Keratinocyte (primary cell): ENCODE results near the gene RNF144B. TPM values are rescaled to one million over a fixed set of nuclear protein-coding genes. Genes with fewer than 3 reads are reported as not detected.

Experiments used
- DNase-seq: peaks from one replicate; pipeline ENCODE4 v3.0.0-alpha.2; 2011; ENCODE audit warnings: low read depth, missing footprints, low spot score
- FAIRE-seq: peaks from 2 replicates; lab custom pipeline; 2011; peaks lifted over from hg19 to GRCh38; lab: Jason Lieb, UNC
- H2AFZ ChIP-seq: 2 replicates; pipeline ENCODE4 v1.6.0; 2012; ENCODE audit warnings: low read length, control low read depth, inconsistent platforms; ENCODE audit not compliant: control insufficient read depth
- H3K27ac ChIP-seq: 2 replicates; pipeline ENCODE4 v1.5.1; 2011; ENCODE audit warnings: low read length; ENCODE audit not compliant: control insufficient read depth, insufficient read depth
- H3K27me3 ChIP-seq: 3 replicates; pipeline ENCODE4 v1.6.0; 2011; ENCODE audit warnings: low read length; ENCODE audit not compliant: control insufficient read depth, insufficient read depth; ENCODE audit errors: extremely low read depth
- H3K36me3 ChIP-seq, 2 experiments: 2 replicates in 1 of 2; 3 replicates in 1 of 2; pipeline ENCODE4 v1.5.1; 2011; ENCODE audit warnings: low read length in 2 of 2, mild to moderate bottlenecking in 1 of 2; ENCODE audit not compliant: control insufficient read depth in 2 of 2, insufficient read depth in 2 of 2; ENCODE audit errors: extremely low read depth in 1 of 2
- H3K4me1 ChIP-seq: 3 replicates; pipeline ENCODE4 v1.5.1; 2011; ENCODE audit warnings: low read length; ENCODE audit not compliant: control insufficient read depth, insufficient read depth; ENCODE audit errors: extremely low read depth
- H3K4me2 ChIP-seq: 3 replicates; pipeline ENCODE4 v1.6.0; 2011; ENCODE audit warnings: low read depth, low read length; ENCODE audit not compliant: control insufficient read depth, insufficient read depth; ENCODE audit errors: extremely low read depth
- H3K4me3 ChIP-seq, 3 experiments: fragments of 200-600 bp in 1 of 3; sonication (generic) in 1 of 3; 2 replicates in 2 of 3; 3 replicates in 1 of 3; pipeline ENCODE4 v1.5.1; 2011 to 2016; ENCODE audit warnings: low read length in 3 of 3, mild to moderate bottlenecking in 3 of 3, control low read depth in 2 of 3, inconsistent platforms in 1 of 3, low read depth in 1 of 3, mixed read lengths in 1 of 3, mixed run types in 1 of 3, moderate library complexity in 1 of 3; ENCODE audit not compliant: control insufficient read depth in 2 of 3, insufficient read depth in 2 of 3; ENCODE audit errors: extremely low read depth in 1 of 3
- H3K79me2 ChIP-seq: 2 replicates; pipeline ENCODE4 v1.6.0; 2012; ENCODE audit warnings: low read length; ENCODE audit not compliant: control insufficient read depth, insufficient read depth
- H3K9ac ChIP-seq: 3 replicates; pipeline ENCODE4 v1.6.0; 2011; ENCODE audit warnings: low read length; ENCODE audit not compliant: control insufficient read depth, insufficient read depth; ENCODE audit errors: extremely low read depth
- H3K9me1 ChIP-seq: 3 replicates; pipeline ENCODE4 v1.6.0; 2011; ENCODE audit warnings: low read length; ENCODE audit not compliant: control insufficient read depth, insufficient read depth; ENCODE audit errors: extremely low read depth
- H3K9me3 ChIP-seq: 2 replicates; pipeline ENCODE4 v1.5.1; 2012; ENCODE audit warnings: low read depth, low read length; ENCODE audit not compliant: control insufficient read depth
- H4K20me1 ChIP-seq: 3 replicates; pipeline ENCODE4 v1.6.0; 2011; ENCODE audit warnings: low read length; ENCODE audit not compliant: control insufficient read depth, insufficient read depth; ENCODE audit errors: extremely low read depth
- CTCF ChIP-seq, 3 experiments: IDR thresholded peaks in 1 of 3; conservative IDR thresholded peaks in 1 of 3; optimal IDR thresholded peaks in 1 of 3; 2 replicates in 2 of 3; 3 replicates in 1 of 3; pipeline versions ENCODE3 to v1.5.1; 2011; ENCODE audit warnings: low read length in 3 of 3, mild to moderate bottlenecking in 3 of 3, moderate library complexity in 2 of 3, control low read depth in 1 of 3, inconsistent platforms in 1 of 3; ENCODE audit not compliant: insufficient read depth in 2 of 3; ENCODE audit errors: extremely low read depth in 1 of 3
- EZH2 ChIP-seq: IDR thresholded peaks from one replicate; pipeline ENCODE4 v1.6.1; 2012; ENCODE audit warnings: inconsistent platforms, mild to moderate bottlenecking, low read length, moderate library complexity
- dilution Hi-C: fragments of 300-500 bp; cut with MboI; formaldehyde crosslinking; loops from one replicate; pipeline ENCODE4 v1.7.0; 2020; ENCODE audit warnings: low sequenced_read_pairs; ENCODE audit not compliant: extremely low pct_ligation_motif_present
- polyA plus RNA-seq, 5 experiments: library from polyadenylated mRNA; depleted of rRNA in 3 of 5; stranded (reverse) in 3 of 5; stranded (forward) in 1 of 5; unstranded in 1 of 5; fragments of >200 nt; gene quantifications; 1 replicate in 1 of 5; 2 replicates in 3 of 5; 3 replicates in 1 of 5; pipeline versions ENCODE4 v1.2.1 to v1.2.3, GENCODE V29; 2011 to 2012; ENCODE audit warnings: missing spikeins in 2 of 5, low read depth in 1 of 5, low replicate concordance in 1 of 5

RNF144B gene
- polyA plus RNA-seq, 1 donor (not counting 4 experiments of a cell fraction or from before 2014, with no cell fraction given), result 9.0 TPM

- Histone ChIP-seq H3K79me2 (no peaks in the 10 kb centered on the region), H3K27me3 (no peaks in the 10 kb centered on the region), H2AFZ (no peak overlapping the region), H4K20me1 (no peaks in the 10 kb centered on the region), H3K4me3 (no peak overlapping the region), H3K4me1 (peaks cover 24% of the 10 kb centered on the region), H3K27ac (no peak overlapping the region), H3K36me3 (no peaks in the 10 kb centered on the region), H3K9me1 (no peaks in the 10 kb centered on the region), H3K9me3 (no peaks in the 10 kb centered on the region), H3K4me2 (no peak overlapping the region), H3K9ac (no peak overlapping the region)
- DNase-seq, result no peak
- peak; percentile 73 for FAIRE-seq
- TF ChIP-seq CTCF (optimal IDR thresholded peaks at IDR 0.05 in 1 of 3, IDR thresholded peaks at IDR 0.05 in 1 of 3, conservative IDR thresholded peaks at IDR 0.05 in 1 of 3; ENCODE audit: extremely low read depth in 1 of 3, insufficient read depth in 2 of 3, low read length in 3 of 3) (no peak), EZH2 (no peak)
- dilution Hi-C loops, result no loop called here
Observed at GRCh38 chr6:18493382-18493891, 106.3 kb downstream of the RNF144B start.

GRCh38 chr6:18493925-18494324 lies 106.8 kb downstream of the RNF144B start:
- Histone ChIP-seq H3K4me2 (no peak overlapping the region), H3K27ac (no peak overlapping the region), H3K9me3 (no peaks in the 10 kb centered on the region)

More at GRCh38 chr6:18493925-18494324, 106.8 kb downstream of the RNF144B start:
- Histone ChIP-seq H2AFZ (peak overlapping the region; percentile 38), H3K4me1 (peaks cover 19% of the 10 kb centered on the region), H3K79me2 (no peaks in the 10 kb centered on the region), H4K20me1 (no peaks in the 10 kb centered on the region), H3K9me1 (no peaks in the 10 kb centered on the region), H3K27me3 (no peaks in the 10 kb centered on the region), H3K36me3 (no peaks in the 10 kb centered on the region), H3K9ac (no peak overlapping the region), H3K4me3 (no peak overlapping the region)
- no peak for TF ChIP-seq EZH2
- no peak for TF ChIP-seq CTCF (optimal IDR thresholded peaks at IDR 0.05 in 1 of 3, IDR thresholded peaks at IDR 0.05 in 1 of 3, conservative IDR thresholded peaks at IDR 0.05 in 1 of 3; ENCODE audit: extremely low read depth in 1 of 3, insufficient read depth in 2 of 3, low read length in 3 of 3)
- FAIRE-seq, result no peak
- dilution Hi-C loops, result no loop called here
- no peak for DNase-seq
